Measurements from ENCODE around the gene PEAR1. TPM values are rescaled to one million over a fixed set of nuclear protein-coding genes. Genes with fewer than 3 reads are reported as not detected.

PEAR1 gene
- total RNA-seq, 2 donors from 2014 or later: 31.0 to 34.9 TPM

DNA sequence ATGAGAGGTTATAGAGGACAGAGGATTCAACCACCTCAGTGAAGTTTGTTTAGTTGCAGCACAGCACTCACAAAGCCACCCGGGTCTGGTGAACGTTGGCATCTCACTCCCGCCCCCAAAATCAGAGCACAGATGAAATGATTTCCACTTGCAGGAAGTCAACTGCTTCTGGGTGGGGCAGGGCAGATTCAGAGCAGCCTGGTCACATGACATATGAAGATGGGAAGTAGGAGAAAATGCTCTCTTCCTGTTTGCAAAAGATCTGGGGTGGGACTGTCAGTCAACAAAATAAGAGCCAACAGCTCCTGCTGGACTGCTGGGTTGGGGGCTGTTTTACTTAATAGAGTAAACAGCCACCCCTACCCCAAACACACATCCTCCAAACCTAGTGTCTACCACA is 70.1 kb downstream of the PEAR1 start:
- H3K36me3 ChIP-seq: peaks cover 38% of the 10 kb centered on the region
- no peak for DNase-seq (ENCODE audit: low spot score)

DNA sequence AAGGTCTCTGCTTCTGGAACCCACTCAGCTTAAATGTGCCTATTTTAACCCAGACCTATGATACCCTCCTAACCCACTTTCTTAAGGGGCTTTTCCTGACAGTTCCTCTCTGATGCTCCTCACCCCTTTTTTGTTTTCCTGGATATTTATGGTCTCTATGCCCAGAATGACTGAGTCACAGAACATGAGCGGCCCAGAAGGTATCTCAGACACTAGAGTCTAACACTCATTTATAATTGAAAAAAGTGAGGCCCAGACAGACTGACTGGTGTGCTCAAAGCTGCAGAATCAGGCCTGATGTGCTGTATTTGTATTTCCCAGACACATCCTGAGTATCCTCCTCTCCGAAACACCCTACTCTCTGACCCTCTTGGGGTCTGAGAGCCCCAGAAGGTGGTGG is 70.9 kb downstream of the PEAR1 start:
- no peak overlapping the region for H3K4me3 ChIP-seq
- no peaks in the 10 kb centered on the region for H3K9me3 ChIP-seq
- no peak overlapping the region for H3K27ac ChIP-seq
- ATAC-seq (ENCODE audit: insufficient number of reproducible peaks, low FRiP score, low read depth): no peak
- DNase-seq (ENCODE audit: low spot score): no peak
- no peaks in the 10 kb centered on the region for H3K4me1 ChIP-seq (ENCODE audit: control insufficient read depth in 1 of 2, low read depth in 2 of 2)
- TF ChIP-seq, protein P1, sequence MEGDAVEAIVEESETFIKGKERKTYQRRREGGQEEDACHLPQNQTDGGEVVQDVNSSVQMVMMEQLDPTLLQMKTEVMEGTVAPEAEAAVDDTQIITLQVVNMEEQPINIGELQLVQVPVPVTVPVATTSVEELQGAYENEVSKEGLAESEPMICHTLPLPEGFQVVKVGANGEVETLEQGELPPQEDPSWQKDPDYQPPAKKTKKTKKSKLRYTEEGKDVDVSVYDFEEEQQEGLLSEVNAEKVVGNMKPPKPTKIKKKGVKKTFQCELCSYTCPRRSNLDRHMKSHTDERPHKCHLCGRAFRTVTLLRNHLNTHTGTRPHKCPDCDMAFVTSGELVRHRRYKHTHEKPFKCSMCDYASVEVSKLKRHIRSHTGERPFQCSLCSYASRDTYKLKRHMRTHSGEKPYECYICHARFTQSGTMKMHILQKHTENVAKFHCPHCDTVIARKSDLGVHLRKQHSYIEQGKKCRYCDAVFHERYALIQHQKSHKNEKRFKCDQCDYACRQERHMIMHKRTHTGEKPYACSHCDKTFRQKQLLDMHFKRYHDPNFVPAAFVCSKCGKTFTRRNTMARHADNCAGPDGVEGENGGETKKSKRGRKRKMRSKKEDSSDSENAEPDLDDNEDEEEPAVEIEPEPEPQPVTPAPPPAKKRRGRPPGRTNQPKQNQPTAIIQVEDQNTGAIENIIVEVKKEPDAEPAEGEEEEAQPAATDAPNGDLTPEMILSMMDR (IDR thresholded peaks at IDR 0.05): no peak
- peaks cover 44% of the 10 kb centered on the region for H3K36me3 ChIP-seq
- no peaks in the 10 kb centered on the region for H3K27me3 ChIP-seq (replicated peaks; ENCODE audit: insufficient read depth)

More for the DNA sequence above, 70.1 kb downstream of the PEAR1 start:
- TF ChIP-seq, protein P1 (IDR thresholded peaks at IDR 0.05): no peak
- H3K4me1 ChIP-seq (ENCODE audit: control insufficient read depth in 1 of 2, low read depth in 2 of 2): no peaks in the 10 kb centered on the region
- H3K4me3 ChIP-seq: peak overlapping the region; percentile 2
- no peak for ATAC-seq (ENCODE audit: insufficient number of reproducible peaks, low FRiP score, low read depth)
- H3K27me3 ChIP-seq (replicated peaks; ENCODE audit: insufficient read depth): no peaks in the 10 kb centered on the region
- H3K27ac ChIP-seq: no peak overlapping the region
- no peaks in the 10 kb centered on the region for H3K9me3 ChIP-seq

Other genes with a start within 250 kb of the PEAR1 start
- 10 to 100 TPM; 30.6 to 30.9 TPM for gene NES, start 216.3 kb upstream of the PEAR1 start, total RNA-seq
- 1 to 10 TPM; 1.3 to 7.0 TPM for gene CRABP2, start 188.1 kb upstream of the PEAR1 start, total RNA-seq
- 10 to 100 TPM; 15.2 to 17.9 TPM for gene METTL25B, start 165.2 kb upstream of the PEAR1 start, total RNA-seq
- gene ISG20L2, start 165.0 kb upstream of the PEAR1 start, total RNA-seq: 10 to 100 TPM; 15.0 to 19.8 TPM
- 10 to 100 TPM; 22.6 to 35.6 TPM for gene MRPL24, start 152.6 kb upstream of the PEAR1 start, total RNA-seq
- 100 to 1,000 TPM in 1 of 2 donors, 10 to 100 TPM in 1; 93.5 to 118 TPM for gene HDGF, start 142.0 kb upstream of the PEAR1 start, total RNA-seq
- gene PRCC, start 126.2 kb upstream of the PEAR1 start, total RNA-seq: 10 to 100 TPM; 22.9 to 34.5 TPM
- gene SH2D2A, start 76.9 kb upstream of the PEAR1 start, total RNA-seq: 1 to 10 TPM in 1 of 2 donors, under 1 TPM in 1; 0.81 to 1.1 TPM
- not detected for gene INSRR, start 34.6 kb upstream of the PEAR1 start, total RNA-seq
- gene NTRK1, start 32.9 kb upstream of the PEAR1 start, total RNA-seq: under 1 TPM; 0.42 to 0.81 TPM
- gene LRRC71, start 26.9 kb downstream of the PEAR1 start, total RNA-seq: not detected
- gene ARHGEF11, start 152.0 kb downstream of the PEAR1 start, total RNA-seq: 10 to 100 TPM; 40.3 to 40.6 TPM
- gene ETV3L, start 206.1 kb downstream of the PEAR1 start, total RNA-seq: not detected
- 10 to 100 TPM; 11.8 to 31.7 TPM for gene ETV3, start 244.7 kb downstream of the PEAR1 start, total RNA-seq

All from thoracic aorta (tissue), 2 donors.